A673 (cell line): ENCODE results near the gene WNT8B. TPM values are rescaled to one million over a fixed set of nuclear protein-coding genes. Genes with fewer than 3 reads are reported as not detected.

Experiments used
- BruUV-seq: library from RNA; stranded (reverse); fragments of 400-500 nt; replicated peaks from 2 replicates; lab custom pipeline; 2021; lab: Mats Ljungman, UMichigan
- CTCF ChIA-PET: fragments of 300-600 bp; sonication (Branson Sonifier 250); formaldehyde crosslinking; loops from one replicate; lab custom pipeline; 2022; ENCODE audit warnings: antibody characterized with exemption; lab: Charles Lee
- POLR2A ChIA-PET: fragments of 300-600 bp; sonication (Branson Sonifier 250); formaldehyde crosslinking; loops from one replicate; lab custom pipeline; 2022; ENCODE audit warnings: antibody characterized with exemption; ENCODE audit not compliant: low non-redundant PET; lab: Charles Lee
- DNase-seq: peaks from one replicate; pipeline ENCODE4 v3.0.0-alpha.2; 2015; ENCODE audit warnings: low spot score
- H3K27ac ChIP-seq: fragments of 200-600 bp; sonication (generic); 2 replicates; pipeline ENCODE4 v1.5.1; 2016; ENCODE audit warnings: mixed run types, low read depth, mild to moderate bottlenecking, mixed read lengths, antibody characterized with exemption, low read length; ENCODE audit not compliant: poor library complexity, severe bottlenecking
- H3K27me3 ChIP-seq: fragments of 200-600 bp; sonication (generic); replicated peaks from 2 replicates; pipeline ENCODE4 v1.6.1; 2017; ENCODE audit warnings: mixed run types, low read depth, mild to moderate bottlenecking, mixed read lengths, antibody characterized with exemption, low read length; ENCODE audit not compliant: insufficient read depth, poor library complexity
- H3K36me3 ChIP-seq: fragments of 200-600 bp; sonication (generic); 2 replicates; pipeline ENCODE4 v1.6.1; 2016; ENCODE audit warnings: mixed run types, mild to moderate bottlenecking, mixed read lengths, antibody characterized with exemption, low read length; ENCODE audit not compliant: insufficient read depth, poor library complexity, severe bottlenecking
- H3K4me1 ChIP-seq: fragments of 200-600 bp; sonication (generic); 2 replicates; pipeline ENCODE4 v1.6.1; 2017; ENCODE audit warnings: mixed run types, mild to moderate bottlenecking, mixed read lengths, antibody characterized with exemption, low read length; ENCODE audit not compliant: insufficient read depth, poor library complexity, severe bottlenecking
- H3K4me3 ChIP-seq: fragments of 200-600 bp; sonication (generic); 2 replicates; pipeline ENCODE4 v1.5.1; 2016; ENCODE audit warnings: low read depth, mixed run types, mild to moderate bottlenecking, mixed read lengths, low read length; ENCODE audit not compliant: poor library complexity, severe bottlenecking
- H3K9me3 ChIP-seq: fragments of 200-600 bp; sonication (generic); 2 replicates; pipeline ENCODE4 v1.6.1; 2016; ENCODE audit warnings: mixed run types, low read depth, mild to moderate bottlenecking, mixed read lengths, antibody characterized with exemption, low read length; ENCODE audit not compliant: poor library complexity, severe bottlenecking
- CTCF ChIP-seq: fragments of 300-800, 200-600 bp; sonication (generic); conservative IDR thresholded peaks from 2 replicates; pipeline ENCODE4 v1.5.1; 2017; ENCODE audit warnings: low read depth, mild to moderate bottlenecking, antibody characterized with exemption, low read length, moderate library complexity, mixed read lengths
- EZH2 ChIP-seq: fragments of 200-600 bp; sonication (generic); IDR thresholded peaks from 2 replicates; pipeline ENCODE4 v1.6.1; 2017; ENCODE audit warnings: borderline replicate concordance, low read depth, mild to moderate bottlenecking, mixed read lengths, antibody characterized with exemption, low read length; ENCODE audit not compliant: poor library complexity, severe bottlenecking
- intact Hi-C: fragments of 100-400 bp; cut with micrococcal nuclease; formaldehyde crosslinking; loops from one replicate; pipeline ENCODE4 v1.10.0; 2022; ENCODE audit not compliant: unreplicated experiment
- total RNA-seq: library from RNA; stranded (reverse); gene quantifications from 2 replicates; pipeline ENCODE4 v1.2.3, GENCODE V29; 2021

WNT8B gene
- total RNA-seq, 1 experiment from 2014 or later = not detected

DNA sequence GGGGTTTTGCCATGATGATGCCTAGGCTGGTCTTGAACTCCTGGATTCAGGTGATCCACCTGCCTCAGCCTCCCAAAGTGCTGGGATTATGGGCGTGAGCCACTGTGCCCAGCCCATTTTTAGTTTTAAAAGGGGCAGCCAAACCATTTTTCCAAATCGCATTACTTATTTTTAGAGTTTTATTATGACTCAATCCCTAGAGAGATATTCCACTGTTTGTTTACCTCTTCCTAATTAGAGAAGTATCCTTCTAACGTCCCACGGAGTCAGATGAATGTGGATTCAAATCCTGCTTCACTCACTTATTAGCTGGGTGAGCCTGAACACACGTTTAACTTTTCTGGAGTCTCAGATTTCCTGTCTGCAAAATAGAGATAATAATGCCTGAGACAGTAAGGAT is 15.2 kb downstream of the WNT8B start:
- intact Hi-C loops = no loop called here

DNA sequence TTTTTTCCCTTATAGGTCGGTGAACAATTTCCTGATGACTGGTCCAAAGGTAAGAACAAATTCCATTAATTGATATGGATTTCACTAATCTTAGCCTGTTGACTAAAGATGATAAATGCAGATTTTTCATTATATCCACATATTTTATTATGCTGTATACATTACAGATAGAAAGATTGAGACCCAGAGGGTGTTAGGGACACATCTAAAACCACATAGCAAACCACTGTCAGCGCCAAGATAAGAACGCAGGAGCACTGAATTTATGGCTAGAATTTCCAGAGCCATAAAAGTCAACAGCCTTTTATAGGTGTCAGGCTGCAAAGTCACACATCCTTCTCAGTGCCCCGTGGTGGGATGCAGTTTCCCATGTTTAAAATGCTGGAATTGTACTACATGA is 16.2 kb downstream of the WNT8B start:
- no peaks in the 10 kb centered on the region for H3K36me3 ChIP-seq
- peaks cover 42% of the 10 kb centered on the region for H3K27me3 ChIP-seq
- no peak overlapping the region for H3K27ac ChIP-seq
- no peak for DNase-seq
- intact Hi-C loops = no loop called here
- no peak overlapping the region for H3K4me3 ChIP-seq
- H3K9me3 ChIP-seq = no peaks in the 10 kb centered on the region
- ChIA-PET POLR2A (no interaction called here), CTCF (no interaction called here)
- BruUV-seq = no TSS peak
- TF ChIP-seq CTCF (no peak), EZH2 (no peak)
- peaks cover 4% of the 10 kb centered on the region for H3K4me1 ChIP-seq

More for the DNA sequence above, 15.2 kb downstream of the WNT8B start:
- POLR2A ChIA-PET = no interaction called here
- BruUV-seq = no TSS peak
- TF ChIP-seq EZH2 (no peak), CTCF (no peak)
- Histone ChIP-seq H3K4me1 (peaks cover 4% of the 10 kb centered on the region), H3K27ac (no peak overlapping the region), H3K27me3 (peaks cover 32% of the 10 kb centered on the region), H3K36me3 (no peaks in the 10 kb centered on the region), H3K4me3 (no peak overlapping the region), H3K9me3 (no peaks in the 10 kb centered on the region)
- DNase-seq = no peak
- CTCF ChIA-PET = no interaction called here

GRCh38 chr10:100480002-100480401 is 17.2 kb downstream of the WNT8B start:
- Histone ChIP-seq H3K27ac (no peak overlapping the region), H3K27me3 (peaks cover 42% of the 10 kb centered on the region), H3K9me3 (no peaks in the 10 kb centered on the region), H3K36me3 (no peaks in the 10 kb centered on the region), H3K4me3 (no peak overlapping the region), H3K4me1 (peaks cover 4% of the 10 kb centered on the region)
- no TSS peak for BruUV-seq
- ChIA-PET POLR2A (no interaction called here), CTCF (no interaction called here)
- no peak for DNase-seq
- TF ChIP-seq CTCF (no peak), EZH2 (no peak)
- intact Hi-C loops = no loop called here
